NCI-H2171 treated with DMSO at 0.1 percent for 48 hours (cell line): ENCODE measurements around the gene VWDE.
A peak's percentile ranks its signal among the peaks of the same experiment; 100 is the strongest.
"Not testable (repeated sequence)": the region's sequence is repeated elsewhere in the genome, so short reads cannot be mapped to it uniquely, and the experiment has no call there.

ENCODE experiments used
- DNase-seq: peaks from one replicate; lab custom pipeline; 2025; lab: John Stamatoyannopoulos, UW

The VWDE gene

DNA sequence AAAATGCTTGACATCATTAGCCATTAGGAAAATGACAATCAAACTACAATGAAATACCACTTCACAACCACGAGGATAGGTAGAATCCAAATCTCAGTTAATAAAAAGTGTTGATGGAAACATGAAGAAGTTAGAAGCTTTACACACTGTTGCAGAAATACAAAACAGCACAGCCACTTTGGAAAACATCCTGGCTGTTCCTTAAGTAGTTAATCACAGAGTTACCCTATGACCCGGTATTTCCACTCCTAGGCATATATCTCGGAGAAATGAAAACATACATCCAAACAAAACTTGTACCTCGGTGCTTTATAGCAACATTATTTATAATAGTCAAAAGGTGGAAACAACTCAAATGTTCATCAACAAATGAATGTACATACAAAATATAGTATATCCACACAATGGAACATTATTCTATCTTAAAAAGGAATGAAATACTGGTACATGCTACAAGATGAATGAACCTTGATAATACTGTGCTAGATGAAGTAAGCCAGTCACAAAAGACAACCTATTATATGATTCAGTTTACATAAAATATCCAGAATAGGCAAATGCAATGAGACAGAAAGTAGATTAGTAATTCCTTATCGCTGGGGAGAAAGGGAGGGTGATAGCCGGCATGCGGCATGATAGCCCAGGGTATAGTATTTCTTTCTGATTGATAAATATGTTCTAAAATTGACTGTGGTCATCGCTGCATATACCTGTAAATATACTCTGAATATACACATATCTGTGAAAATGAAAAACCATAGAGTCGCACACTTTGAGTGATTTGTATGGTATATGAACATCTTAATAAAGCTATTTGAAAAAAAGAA is 1.9 kb downstream of the VWDE start:
- DNase-seq: no peak

DNA sequence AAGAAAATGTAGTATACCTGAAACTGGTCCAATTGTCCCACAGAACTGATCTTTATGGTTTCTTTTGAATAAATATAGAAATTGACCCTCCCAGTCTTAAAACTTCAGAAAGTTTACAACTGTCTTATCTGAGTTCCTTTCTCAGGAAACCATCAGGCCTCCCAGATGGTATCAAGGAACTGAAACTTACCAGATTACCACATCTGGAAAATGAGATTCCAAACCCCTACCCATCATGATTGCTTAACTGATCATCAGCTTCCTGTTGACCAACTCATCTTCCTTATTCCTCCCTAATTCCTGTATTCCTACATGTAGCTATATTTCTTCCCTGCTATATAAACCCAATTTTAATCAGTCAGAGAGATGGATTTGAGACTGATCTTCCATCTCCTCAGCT is 5.5 kb downstream of the VWDE start:
- no peak for DNase-seq

DNA sequence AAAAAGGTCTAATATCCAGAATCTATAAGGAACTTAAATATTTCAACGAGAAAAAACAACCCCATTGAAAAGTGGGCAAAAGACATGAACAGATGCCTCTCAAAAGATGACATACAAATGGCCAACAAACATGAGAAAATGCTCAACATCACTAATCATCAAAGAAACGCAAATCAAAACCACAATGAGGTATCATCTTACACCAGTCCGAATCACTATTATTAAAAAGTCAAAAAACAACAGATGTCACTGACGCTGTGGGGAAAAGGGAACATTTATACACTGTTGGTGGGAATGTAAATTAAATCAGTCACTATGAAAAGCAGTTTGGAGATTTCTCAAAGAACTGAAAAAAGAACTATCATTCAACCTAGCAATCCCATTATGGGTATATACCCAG is 6.0 kb downstream of the VWDE start:
- peak; percentile 77 for DNase-seq

- DNase-seq: not testable (repeated sequence)
These were observed 7.0 kb downstream of the VWDE start for GRCh38 chr7:12396670-12397069.

GRCh38 chr7:12391922-12392615 is 11.6 kb downstream of the VWDE start:
- DNase-seq: no peak

- DNase-seq: peak; percentile 68
These were observed 14.5 kb downstream of the VWDE start for GRCh38 chr7:12389089-12389700.

- peak; percentile 45 for DNase-seq
These were observed 17.3 kb downstream of the VWDE start for GRCh38 chr7:12386313-12386740.

DNA sequence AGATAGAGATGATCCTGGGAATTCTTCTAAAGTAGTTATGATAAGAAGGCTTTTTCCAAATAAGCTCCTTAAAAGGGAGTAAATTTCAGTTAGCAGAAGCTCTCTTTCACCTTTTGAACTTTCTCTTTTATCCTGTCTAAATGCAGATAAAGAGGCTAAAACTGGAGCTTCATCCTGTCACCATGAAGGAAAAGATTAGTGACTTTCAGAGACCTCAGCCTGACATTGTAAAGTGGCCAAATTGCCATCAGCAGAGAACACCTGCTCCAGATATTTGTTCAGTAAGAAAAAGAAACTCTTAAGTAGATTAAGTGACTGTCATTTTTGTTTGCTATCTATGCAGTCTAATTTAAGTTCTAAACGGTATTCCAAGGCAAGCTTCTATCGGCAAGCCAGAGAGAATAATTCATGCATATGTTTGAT is 18.3 kb downstream of the VWDE start:
- DNase-seq: no peak

- no peak for DNase-seq
These were observed 20.3 kb downstream of the VWDE start for GRCh38 chr7:12383377-12383776.

DNA sequence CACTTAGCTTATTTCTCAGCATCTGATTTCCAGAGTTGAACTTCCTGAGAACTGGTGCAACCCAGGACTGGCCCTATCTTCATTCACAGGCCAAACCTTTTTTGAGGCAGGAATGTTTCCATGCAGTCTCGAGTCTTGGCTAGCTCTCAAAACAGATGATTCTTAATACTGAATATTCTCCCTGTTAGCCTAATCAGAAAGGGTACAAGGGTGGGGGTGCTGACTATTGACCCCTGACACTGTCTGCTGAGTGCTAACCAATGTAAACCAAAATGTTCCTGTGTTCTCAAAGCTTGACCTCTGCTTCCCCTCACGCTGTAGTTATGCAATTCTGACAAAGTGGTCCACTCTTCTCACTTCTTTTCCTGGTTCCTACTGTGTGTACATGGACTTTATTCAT is 25.3 kb downstream of the VWDE start:
- DNase-seq: no peak

GRCh38 chr7:12377406-12377805 is 26.3 kb downstream of the VWDE start:
- DNase-seq: no peak

GRCh38 chr7:12373580-12374263 is 29.9 kb downstream of the VWDE start:
- no peak for DNase-seq

DNA sequence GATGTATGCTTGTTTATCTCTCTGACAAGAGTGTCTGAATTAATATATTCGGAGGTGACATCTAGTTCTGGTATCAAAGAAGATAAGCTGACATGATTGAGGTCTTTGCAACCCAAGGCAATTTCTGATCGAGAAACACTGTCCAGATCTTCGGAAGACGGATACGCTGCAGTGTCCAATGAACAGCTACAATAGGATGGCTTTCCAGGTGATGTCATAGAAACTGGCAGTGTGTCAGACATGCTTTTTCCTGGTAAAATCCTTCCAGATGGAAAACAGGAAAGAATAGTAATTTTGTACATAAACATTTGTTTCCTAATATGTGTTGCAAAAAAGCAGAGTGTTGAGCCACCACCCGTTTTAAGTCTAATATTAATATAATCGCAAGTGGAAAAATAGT is 33.4 kb downstream of the VWDE start:
- no peak for DNase-seq

DNA sequence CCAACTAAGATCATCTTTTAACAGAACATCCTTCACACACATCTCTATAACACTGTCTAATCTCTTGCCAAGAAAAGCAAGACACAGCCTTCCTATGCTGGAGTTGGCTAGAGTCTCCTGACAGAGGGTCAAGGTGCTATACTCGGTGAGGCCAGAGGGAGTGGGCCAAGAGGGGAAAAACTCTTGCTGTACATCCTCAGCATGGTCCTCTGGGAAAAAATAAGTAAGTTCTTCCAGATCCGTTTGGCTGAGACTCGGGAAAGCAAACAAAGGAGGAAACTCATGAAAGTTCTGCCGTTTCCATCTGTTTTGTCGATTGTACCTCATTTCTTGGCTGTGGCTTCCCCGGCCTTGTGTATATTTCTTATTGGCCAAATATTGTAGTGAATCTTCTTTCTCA is 33.9 kb downstream of the VWDE start:
- DNase-seq: no peak

GRCh38 chr7:12369072-12369471 is 34.6 kb downstream of the VWDE start:
- no peak for DNase-seq

- no peak for DNase-seq
These were observed 42.7 kb downstream of the VWDE start for GRCh38 chr7:12360948-12361347.

DNA sequence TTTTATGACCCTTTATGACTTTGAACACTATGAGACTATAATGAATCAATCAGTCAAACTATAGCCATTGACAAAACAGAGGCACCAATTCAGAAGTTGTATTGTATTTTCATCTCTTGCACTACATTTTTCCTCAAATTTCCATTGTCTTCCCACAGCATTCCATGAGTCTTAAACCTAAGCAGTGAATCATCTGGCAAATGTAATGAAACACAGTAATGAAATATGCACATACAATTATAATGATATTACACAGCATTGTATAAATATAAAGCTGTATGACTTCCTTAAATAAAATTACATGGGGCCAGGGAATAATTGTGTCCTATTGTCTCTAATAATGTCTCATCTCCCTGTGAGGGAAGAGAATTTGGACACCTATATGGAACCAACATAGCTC is 45.0 kb downstream of the VWDE start:
- DNase-seq: no peak

DNA sequence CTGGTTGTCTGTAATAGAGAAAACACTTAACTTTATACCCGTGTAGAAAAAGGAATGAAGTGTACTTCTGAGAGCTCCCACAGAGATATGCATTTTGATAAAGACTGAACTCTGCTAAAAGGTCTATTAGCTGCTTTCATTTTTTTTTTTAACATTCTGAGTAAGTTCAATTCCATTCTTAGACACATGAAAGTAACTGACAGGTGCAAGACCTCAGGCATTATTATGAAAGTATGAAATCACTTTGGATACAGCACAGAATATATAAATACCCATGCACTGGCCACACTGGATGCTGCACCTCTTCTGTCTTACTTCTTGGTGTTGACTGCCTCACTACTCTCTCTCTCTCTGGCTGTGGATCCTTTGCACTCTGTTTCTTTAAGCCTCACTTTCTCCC is 46.2 kb downstream of the VWDE start:
- no peak for DNase-seq

DNA sequence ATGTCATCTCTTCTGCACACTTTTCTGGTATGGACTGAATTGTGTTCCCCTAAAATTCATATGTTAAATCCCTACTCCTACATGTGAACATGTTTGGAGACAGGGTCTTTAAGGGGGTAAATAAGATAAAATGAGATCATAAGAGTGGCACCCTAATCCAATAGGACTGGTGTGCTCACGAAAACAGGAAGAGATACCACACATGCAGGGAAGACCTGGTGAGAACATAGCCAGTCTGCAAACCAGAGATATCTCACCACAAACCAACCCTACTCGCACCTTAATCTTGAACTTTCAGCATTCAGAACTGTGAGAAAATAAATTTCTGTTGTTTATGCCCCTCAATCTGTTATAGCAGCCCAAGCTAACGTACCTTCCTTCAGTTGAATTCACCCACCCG is 51.8 kb downstream of the VWDE start:
- DNase-seq: no peak

- DNase-seq: no peak
These were observed 52.7 kb downstream of the VWDE start for GRCh38 chr7:12350971-12351370.

DNA sequence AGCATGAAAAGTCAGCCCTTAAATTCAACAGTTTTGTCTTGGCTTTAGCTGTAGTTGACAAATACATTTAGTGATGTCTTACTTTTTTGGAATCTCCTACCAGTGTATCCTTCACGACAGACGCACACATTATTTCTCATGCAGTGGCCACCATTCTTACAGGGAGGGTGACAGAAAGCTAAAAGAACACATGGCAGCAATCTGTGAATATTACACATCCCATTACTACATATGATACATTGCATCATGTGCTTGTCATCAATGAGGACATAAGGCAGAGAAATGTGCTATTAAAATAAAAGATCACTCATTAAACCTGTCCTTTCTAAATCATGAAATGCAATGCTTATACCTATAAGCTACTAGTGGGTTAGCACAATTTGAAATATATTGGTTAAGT is 66.6 kb downstream of the VWDE start:
- no peak for DNase-seq
